Esophagus muscularis mucosa (tissue), 4 donors: Measurements from ENCODE around the gene CLIC3.

Source experiments
- EP300 ChIP-seq: sonication (generic); formaldehyde crosslinking; IDR thresholded peaks from one replicate; pipeline ENCODE4 v1.6.1; 2017; ENCODE audit warnings: antibody characterized with exemption
- POLR2A ChIP-seq: fragments of 450-650 bp; IDR thresholded peaks from one replicate; pipeline ENCODE4 v1.6.1; 2017; ENCODE audit warnings: antibody characterized with exemption, moderate library complexity, mild to moderate bottlenecking, low read depth
- POLR2AphosphoS5 ChIP-seq, 2 donors: sonication (generic); formaldehyde crosslinking; IDR thresholded peaks; one replicate each; pipeline ENCODE4 v1.6.1; 2017; ENCODE audit warnings: antibody characterized with exemption in 2 of 2
- TF ChIP-seq, protein P1 (sequence below), 3 experiments: fragments of 200-600 bp in 2 of 3; fragments of 450-650 bp in 1 of 3; sonication (generic) in 2 of 3; IDR thresholded peaks; one replicate each; pipeline ENCODE4 v1.5.1; 2017 to 2019; ENCODE audit warnings: antibody characterized with exemption in 3 of 3, mild to moderate bottlenecking in 2 of 3, moderate library complexity in 1 of 3

DNA sequence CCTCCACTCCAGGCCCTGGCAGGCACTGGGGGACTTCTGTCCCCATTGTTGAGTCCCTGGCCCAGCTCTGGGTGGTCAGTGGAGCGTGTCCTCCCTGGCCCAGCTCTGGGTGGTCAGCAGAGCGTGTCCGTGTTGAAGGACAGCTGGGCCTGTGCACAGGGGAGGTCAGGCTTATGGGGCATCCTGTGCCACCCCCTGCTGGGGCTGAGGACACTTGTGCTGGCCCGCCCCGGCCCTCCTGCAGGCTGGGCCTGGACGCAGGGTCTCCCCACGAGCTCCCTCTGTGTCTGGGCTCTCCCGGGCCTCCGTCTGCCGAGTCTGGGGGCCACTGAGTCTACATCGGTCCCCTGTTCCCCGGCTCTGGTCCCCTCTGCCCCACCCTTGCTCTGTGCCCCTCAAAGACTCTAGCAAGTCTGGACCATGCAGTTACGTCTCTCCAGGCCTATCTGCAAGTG lies 11.5 kb upstream of the CLIC3 start:
- no peak for TF ChIP-seq EP300
- TF ChIP-seq, protein P1, sequence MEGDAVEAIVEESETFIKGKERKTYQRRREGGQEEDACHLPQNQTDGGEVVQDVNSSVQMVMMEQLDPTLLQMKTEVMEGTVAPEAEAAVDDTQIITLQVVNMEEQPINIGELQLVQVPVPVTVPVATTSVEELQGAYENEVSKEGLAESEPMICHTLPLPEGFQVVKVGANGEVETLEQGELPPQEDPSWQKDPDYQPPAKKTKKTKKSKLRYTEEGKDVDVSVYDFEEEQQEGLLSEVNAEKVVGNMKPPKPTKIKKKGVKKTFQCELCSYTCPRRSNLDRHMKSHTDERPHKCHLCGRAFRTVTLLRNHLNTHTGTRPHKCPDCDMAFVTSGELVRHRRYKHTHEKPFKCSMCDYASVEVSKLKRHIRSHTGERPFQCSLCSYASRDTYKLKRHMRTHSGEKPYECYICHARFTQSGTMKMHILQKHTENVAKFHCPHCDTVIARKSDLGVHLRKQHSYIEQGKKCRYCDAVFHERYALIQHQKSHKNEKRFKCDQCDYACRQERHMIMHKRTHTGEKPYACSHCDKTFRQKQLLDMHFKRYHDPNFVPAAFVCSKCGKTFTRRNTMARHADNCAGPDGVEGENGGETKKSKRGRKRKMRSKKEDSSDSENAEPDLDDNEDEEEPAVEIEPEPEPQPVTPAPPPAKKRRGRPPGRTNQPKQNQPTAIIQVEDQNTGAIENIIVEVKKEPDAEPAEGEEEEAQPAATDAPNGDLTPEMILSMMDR (IDR thresholded peaks at IDR 0.05): no peak
- no peak for TF ChIP-seq POLR2AphosphoS5 (IDR thresholded peaks at IDR 0.05)
- TF ChIP-seq POLR2A: no peak
